Activated naive CD4-positive, alpha-beta T cell treated with anti-CD3 and anti-CD28 coated beads, Interleukin-2, amount 10 ng/mL, durations not matched to agents 7 days and 5 days (primary cell): ENCODE measurements around the gene CAPN8.

Experiments
- CTCF ChIA-PET: fragments of 350-600 bp; sonication (Branson Sonifier 250); formaldehyde crosslinking; loops from one replicate; lab custom pipeline; 2021; ENCODE audit warnings: antibody characterized with exemption; lab: Charles Lee
- DNase-seq: peaks from one replicate; pipeline ENCODE4 v3.0.0-alpha.2; 2020
- H3K27ac Mint-ChIP-seq: one replicate; pipeline ENCODE4 v1.8.0; 2021; ENCODE audit warnings: mild to moderate bottlenecking, moderate library complexity, mixed read lengths
- H3K27me3 Mint-ChIP-seq: one replicate; pipeline ENCODE4 v1.8.0; 2021; ENCODE audit warnings: mild to moderate bottlenecking, mixed read lengths
- H3K36me3 Mint-ChIP-seq: one replicate; pipeline ENCODE4 v1.8.0; 2021; ENCODE audit warnings: mixed read lengths
- H3K4me1 Mint-ChIP-seq: one replicate; pipeline ENCODE4 v1.8.0; 2021; ENCODE audit warnings: mixed read lengths
- H3K4me3 Mint-ChIP-seq: one replicate; pipeline ENCODE4 v1.8.0; 2021; ENCODE audit warnings: mild to moderate bottlenecking, moderate library complexity, mixed read lengths
- H3K9me3 Mint-ChIP-seq: one replicate; pipeline ENCODE4 v1.8.0; 2021; ENCODE audit warnings: mixed read lengths

Gene CAPN8

GRCh38 chr1:223508796-223509195 is 156.7 kb downstream of the CAPN8 start:
- CTCF ChIA-PET = interaction anchor here (0.6 to 1.0 kb wide), 2 partner anchors 23 to 301 kb away, joined by 3 to 4 read pairs; no protein-coding TSS in a partner anchor
- Mint-ChIP-seq H3K4me3 (no peak overlapping the region), H3K36me3 (peaks cover 17% of the 10 kb centered on the region), H3K4me1 (peaks cover 13% of the 10 kb centered on the region), H3K27me3 (peaks cover 8% of the 10 kb centered on the region), H3K9me3 (peaks cover 20% of the 10 kb centered on the region), H3K27ac (no peak overlapping the region)
- DNase-seq = no peak

GRCh38 chr1:223504741-223505140 is 160.8 kb downstream of the CAPN8 start:
- Mint-ChIP-seq H3K9me3 (peaks cover 1% of the 10 kb centered on the region), H3K4me1 (peaks cover 1% of the 10 kb centered on the region), H3K27me3 (peaks cover 8% of the 10 kb centered on the region), H3K27ac (no peak overlapping the region), H3K4me3 (no peak overlapping the region), H3K36me3 (no peaks in the 10 kb centered on the region)
- CTCF ChIA-PET = no interaction called here
- DNase-seq = no peak

GRCh38 chr1:223503348-223503747 is 162.2 kb downstream of the CAPN8 start:
- no peak overlapping the region for H3K27ac Mint-ChIP-seq
- no peak overlapping the region for H3K4me3 Mint-ChIP-seq
- DNase-seq = no peak
- CTCF ChIA-PET = no interaction called here
- H3K9me3 Mint-ChIP-seq = no peaks in the 10 kb centered on the region
- no peaks in the 10 kb centered on the region for H3K36me3 Mint-ChIP-seq
- no peaks in the 10 kb centered on the region for H3K27me3 Mint-ChIP-seq
- peaks cover 2% of the 10 kb centered on the region for H3K4me1 Mint-ChIP-seq

GRCh38 chr1:223500560-223501425 is 164.7 kb downstream of the CAPN8 start:
- Mint-ChIP-seq H3K9me3 (no peaks in the 10 kb centered on the region), H3K4me1 (peaks cover 2% of the 10 kb centered on the region), H3K36me3 (no peaks in the 10 kb centered on the region), H3K4me3 (no peak overlapping the region), H3K27me3 (no peaks in the 10 kb centered on the region), H3K27ac (no peak overlapping the region)
- no peak for DNase-seq
- CTCF ChIA-PET = interaction anchor here (0.9 kb wide), 1 partner anchor 9 kb away, joined by 3 read pairs; no protein-coding TSS in a partner anchor

- no peak overlapping the region for H3K27ac Mint-ChIP-seq
- no peaks in the 10 kb centered on the region for H3K27me3 Mint-ChIP-seq
- no peaks in the 10 kb centered on the region for H3K36me3 Mint-ChIP-seq
- CTCF ChIA-PET = no interaction called here
- H3K4me1 Mint-ChIP-seq = peaks cover 2% of the 10 kb centered on the region
- no peak for DNase-seq
- no peak overlapping the region for H3K4me3 Mint-ChIP-seq
- H3K9me3 Mint-ChIP-seq = no peaks in the 10 kb centered on the region
These were observed 168.6 kb downstream of the CAPN8 start for GRCh38 chr1:223496883-223497282.

GRCh38 chr1:223494926-223495645 is 170.4 kb downstream of the CAPN8 start:
- Mint-ChIP-seq H3K4me1 (peaks cover 2% of the 10 kb centered on the region), H3K27ac (no peak overlapping the region), H3K27me3 (no peaks in the 10 kb centered on the region), H3K4me3 (no peak overlapping the region), H3K36me3 (no peaks in the 10 kb centered on the region), H3K9me3 (no peaks in the 10 kb centered on the region)
- no peak for DNase-seq
- CTCF ChIA-PET = no interaction called here

GRCh38 chr1:223492044-223492443 is 173.5 kb downstream of the CAPN8 start:
- Mint-ChIP-seq H3K36me3 (no peaks in the 10 kb centered on the region), H3K27ac (no peak overlapping the region), H3K4me1 (no peaks in the 10 kb centered on the region), H3K27me3 (peaks cover 25% of the 10 kb centered on the region), H3K9me3 (no peaks in the 10 kb centered on the region), H3K4me3 (no peak overlapping the region)
- CTCF ChIA-PET = interaction anchor here (0.8 to 1.2 kb wide), 3 partner anchors 8 to 136 kb away, joined by 3 to 4 read pairs (median 3); no protein-coding TSS in a partner anchor
- no peak for DNase-seq
